DMS114 treated with DMSO at 0.1 percent for 48 hours (cell line): ENCODE measurements around the gene GEMIN8.

Source experiments
- DNase-seq: peaks from one replicate; lab custom pipeline; 2025; ENCODE audit not compliant: unreplicated experiment; lab: John Stamatoyannopoulos, UW

GEMIN8 gene

DNA sequence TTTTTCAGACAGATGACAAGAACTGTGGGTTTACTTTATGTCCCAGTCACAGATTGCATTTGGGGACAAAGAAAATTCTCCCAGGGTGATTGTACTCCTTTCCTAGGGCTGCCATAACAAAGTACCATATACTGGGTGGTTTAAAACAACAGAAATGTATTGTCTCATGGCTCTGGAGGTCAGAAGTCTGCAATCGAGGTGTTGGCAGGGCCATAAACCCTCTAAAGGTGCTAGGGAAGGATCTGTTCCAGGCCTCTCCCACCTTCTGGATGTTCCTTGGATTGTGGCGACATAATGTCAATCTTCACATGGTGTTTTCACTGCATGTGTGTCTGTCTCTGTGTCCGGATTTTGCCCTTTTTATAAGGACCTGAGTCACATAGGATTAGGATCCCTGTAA is 12.3 kb downstream of the GEMIN8 start:
- DNase-seq: no peak

DNA sequence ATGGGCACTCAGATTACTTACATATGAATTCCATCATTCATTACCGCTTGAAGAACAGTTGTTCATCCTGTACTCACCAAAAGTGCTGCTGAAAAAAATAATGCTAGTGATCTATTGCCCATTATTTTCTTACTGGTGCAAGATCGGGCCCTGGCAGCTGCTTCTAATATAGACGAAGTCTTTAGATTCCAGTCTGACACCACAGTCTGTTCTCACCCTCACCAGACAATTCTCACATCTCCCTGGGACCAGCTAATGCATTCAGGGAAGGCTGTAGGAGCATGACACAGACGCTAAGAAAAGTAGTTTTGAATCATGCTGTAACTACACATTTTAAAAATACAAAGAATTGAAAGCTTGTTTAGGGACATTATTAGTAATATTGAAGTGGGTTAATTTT is 13.8 kb downstream of the GEMIN8 start:
- no peak for DNase-seq

DNA sequence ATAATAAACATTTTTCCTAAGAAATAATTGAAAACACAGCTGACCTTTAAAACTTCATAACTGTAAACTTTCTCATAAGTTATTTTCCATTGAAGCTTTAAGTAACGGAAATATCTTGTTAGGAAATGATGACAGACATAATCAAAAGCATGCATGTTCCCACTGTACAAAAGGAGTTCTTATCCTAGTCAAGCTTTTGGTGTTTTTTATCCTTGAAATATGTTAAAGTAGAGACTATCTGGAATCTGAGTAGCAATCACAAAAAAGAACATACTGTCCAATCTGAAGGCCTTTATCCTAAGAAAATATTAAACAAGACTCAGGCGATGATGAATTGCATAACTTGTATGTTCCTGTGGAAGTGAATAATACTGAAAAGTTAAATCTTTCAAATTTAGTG is 14.4 kb downstream of the GEMIN8 start:
- DNase-seq: no peak

DNA sequence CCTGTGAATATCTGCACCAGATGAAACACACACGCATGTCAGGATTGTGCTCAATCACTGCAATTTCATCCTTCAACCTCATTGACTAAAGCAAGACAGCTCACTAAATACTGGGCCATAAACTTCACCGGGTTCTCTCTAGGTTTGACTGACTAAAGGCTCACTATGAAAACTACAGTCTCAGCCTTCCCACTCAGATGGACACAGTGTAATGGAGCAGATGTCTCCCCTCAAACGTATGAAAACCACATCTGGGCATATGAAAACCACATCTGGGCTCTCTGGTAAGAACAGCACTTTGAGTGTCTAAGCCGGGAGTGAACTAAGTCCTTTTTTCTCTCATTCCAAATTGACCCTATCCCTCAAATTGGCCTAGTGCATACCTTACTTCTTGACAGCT is 15.2 kb downstream of the GEMIN8 start:
- no peak for DNase-seq

DNA sequence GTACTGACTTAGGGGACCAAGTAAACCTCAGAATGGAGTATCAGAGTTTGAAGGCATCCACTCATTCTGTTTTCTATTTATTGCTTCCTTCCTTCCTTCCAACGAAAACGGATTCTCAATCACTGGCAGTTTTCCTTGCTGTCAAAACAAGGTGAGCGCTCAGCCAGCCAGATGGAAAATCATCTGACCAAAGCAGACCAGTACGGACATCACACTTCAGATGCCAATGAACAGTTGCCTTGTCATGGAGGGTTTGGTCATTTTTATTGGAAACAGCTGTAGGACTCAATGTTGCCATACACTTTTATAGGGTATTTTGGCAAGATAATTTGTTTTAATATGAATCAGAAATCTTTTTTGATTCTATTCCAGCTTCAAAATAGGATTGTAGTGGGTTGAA is 16.6 kb downstream of the GEMIN8 start:
- no peak for DNase-seq

DNA sequence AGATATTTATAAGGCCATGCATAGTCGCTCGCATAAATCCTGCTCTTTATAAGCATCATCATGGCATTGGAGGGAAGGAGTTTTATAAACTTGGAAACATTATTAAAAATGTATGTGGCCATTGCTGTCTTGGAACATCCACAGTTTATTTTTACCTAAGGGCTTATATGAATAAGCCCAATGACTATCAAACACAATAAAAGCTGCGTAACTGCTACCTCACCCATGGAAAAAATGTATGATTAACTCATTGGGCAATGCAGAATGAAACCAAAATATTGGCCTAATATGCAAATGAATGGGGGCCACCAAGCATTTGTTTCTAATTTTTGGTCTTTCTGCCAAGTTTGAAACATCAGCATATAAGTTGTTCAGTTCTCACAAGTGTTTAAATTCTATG is 19.1 kb downstream of the GEMIN8 start:
- DNase-seq: no peak

DNA sequence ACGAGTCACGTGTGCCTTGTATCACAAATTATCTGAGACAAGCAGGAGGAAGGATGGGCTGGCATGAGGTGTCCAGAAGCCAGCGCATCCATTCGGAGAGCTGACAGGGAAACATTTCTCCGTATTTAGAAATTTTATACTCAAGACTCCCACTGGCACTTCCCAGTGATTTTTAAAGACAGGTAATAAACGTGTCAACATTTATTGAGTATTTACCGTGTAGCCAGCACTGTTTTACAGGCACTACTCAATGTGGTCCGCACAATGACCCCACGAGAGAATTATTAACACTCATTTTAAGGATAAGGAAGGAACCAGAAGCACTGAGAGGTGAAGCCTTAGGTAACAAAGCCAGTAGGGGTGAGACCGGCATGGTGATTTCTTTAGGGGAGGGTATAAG is 23.2 kb downstream of the GEMIN8 start:
- DNase-seq: no peak

DNA sequence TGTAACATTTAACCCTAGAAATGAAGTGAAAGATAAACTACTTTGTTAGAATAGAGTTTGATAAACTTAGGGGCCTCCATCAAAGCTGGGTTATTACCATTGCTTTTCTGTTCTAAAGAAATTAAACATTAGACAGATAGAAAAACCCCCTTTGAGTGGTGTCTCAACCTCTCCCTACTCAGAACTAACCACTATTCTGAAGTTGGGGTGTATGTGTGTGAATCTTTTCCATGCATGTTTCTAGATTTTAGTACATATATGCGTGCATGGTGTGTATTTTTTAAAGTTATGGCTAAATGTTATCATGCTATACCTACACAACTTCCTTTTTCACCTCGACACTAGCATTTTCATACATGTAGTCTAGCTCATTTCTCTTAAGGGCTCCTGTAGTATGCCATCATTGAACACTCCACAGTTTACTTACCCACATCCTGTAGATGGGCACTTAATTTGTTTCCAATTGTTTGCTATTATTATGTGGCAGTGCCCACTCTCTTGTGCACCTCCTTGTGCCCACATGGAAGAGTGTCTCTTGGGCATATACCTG is 25.7 kb downstream of the GEMIN8 start:
- no peak for DNase-seq

DNA sequence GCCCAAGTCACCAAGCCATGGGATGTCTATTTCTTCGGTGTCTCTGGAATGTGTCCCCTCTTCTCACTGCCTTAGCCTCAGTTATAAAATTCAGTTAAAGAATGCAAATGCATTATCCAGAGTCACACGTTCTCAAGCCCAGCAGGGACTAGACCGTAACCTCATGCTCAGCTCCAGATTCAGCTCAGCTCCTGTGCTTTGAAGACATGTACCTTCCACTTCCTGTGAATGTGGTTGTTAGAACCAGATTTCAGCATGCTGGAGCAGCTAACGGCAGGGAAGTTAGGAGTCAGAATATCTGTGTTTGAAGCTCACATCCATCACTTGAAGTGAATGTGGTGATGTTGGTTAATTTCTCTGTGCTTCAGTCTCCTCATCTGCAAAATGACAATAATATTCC is 26.7 kb downstream of the GEMIN8 start:
- no peak for DNase-seq

DNA sequence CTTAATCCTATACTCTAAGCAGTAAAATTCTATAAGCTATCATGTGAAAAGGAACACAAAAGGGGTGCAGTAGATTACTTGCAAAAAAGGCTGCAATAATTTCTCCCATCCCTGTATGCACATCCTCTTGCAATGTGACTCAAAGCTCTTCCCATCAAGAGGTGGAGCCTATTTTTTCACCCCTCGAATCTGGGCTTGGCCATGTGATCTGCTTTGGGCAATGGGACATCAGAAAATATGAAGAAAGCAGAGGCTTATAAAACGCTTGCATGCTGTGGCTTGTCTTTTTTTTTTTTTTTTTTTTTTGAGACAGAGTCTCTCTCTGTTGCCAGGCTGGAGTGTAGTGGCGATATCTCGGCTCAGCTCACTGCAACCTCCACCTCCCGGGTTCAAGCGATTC is 33.0 kb downstream of the GEMIN8 start:
- no peak for DNase-seq

DNA sequence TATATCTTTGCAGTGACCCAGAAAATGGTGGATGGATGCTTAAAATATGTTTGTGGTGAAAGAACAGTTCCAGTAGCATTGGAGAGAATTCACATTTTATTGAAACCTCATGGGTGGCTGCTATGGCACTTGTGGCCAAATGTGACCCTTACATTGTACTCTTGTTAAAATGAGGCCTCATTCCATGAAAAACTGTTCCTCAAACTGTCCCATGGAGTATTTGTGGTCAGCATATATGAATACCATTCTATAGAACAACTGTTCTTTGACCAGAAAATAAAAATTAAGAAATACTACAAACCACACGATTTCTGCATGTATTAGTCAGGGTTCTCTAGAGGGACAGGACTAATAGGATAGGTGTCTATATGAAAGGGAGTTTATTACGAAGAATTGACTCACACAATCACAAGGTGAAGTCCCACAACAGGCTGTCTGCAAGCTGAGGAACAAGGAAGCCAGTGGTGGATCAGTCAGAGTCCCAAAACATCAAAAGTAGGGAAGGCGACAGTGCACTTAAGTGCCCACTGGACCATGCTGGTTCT is 35.1 kb downstream of the GEMIN8 start:
- DNase-seq: no peak

DNA sequence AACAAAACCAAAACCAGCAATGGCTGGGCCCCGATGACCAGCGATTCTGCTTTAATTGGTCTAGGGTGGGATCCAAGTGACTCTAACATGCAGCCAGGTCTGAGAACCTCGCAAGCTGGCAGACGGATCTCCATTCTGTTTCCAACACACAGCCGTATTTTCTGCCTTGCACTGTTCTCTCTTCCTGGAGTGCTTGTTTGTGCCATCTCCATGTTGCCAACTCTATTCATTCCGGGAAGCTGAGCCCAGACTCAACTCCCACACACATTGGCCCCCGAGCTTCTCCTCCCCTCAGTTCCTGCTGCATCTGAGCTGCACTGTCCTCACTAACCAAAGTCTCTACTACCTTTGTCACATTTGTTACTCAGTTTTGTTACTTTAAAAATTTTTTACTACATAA is 35.6 kb downstream of the GEMIN8 start:
- DNase-seq: no peak

DNA sequence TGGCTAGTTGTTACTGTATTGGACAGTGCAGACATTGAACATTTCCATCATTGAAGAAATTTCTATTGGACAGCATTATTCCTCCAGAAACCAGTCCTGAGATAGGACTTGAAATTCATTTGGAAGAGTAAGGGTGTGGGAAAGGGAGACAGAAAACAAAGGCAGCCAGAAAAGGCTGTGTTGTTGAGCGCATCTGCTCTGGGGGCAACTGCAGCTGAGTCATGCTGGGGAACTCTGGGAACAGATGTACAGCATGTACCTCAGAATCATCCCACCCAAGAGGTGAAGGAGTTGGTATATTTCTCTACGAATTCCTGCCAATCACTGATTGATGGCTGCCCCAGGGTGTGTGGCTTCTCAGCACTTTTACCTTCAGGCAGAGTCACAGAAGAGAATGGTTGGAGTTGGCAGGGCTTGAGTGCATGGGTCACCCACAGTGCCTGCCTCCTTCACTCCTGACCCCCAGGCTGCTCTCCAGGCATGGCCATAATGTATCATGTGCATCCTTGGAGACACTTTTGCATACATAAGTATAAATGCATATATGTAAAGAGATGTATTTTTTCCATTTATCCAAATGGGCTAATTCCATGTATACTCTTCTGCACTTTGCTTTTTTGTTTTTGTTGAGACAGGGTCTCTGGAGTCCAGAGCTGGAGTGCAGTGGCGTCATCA is 39.4 kb downstream of the GEMIN8 start:
- DNase-seq: no peak

DNA sequence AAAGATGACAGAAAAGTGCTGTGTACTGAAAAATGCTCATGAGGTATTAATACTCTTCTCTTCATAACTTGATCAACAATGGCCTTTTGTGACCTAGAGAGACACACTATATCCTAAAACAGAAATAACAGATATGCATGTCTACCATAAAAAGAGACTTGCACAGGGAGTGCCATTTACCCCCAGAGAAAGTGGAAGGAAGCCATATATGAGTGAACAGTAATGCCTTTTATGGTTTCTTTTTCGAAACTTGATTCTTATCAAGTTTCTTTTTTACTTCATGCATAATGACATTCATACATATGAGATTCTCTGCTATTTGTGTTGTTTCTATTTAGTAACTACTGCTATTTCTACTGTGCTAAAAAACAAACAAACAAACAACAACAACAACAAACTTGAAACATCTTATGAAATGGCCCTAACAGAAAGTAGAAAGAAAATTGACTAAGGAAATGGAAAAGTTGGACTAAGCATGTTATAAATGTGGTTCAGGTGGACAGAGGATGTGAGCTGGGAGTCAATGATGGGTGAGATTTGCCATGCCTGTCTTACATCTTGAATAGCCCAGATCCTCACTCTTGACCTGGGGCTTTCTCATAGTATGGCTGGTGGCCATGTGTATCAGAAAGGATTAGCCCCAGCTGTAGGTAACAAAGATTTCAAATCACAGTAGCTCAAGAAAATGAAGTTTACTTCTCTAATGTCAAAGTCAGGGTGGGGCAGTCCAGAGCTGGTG is 43.8 kb downstream of the GEMIN8 start:
- no peak for DNase-seq

DNA sequence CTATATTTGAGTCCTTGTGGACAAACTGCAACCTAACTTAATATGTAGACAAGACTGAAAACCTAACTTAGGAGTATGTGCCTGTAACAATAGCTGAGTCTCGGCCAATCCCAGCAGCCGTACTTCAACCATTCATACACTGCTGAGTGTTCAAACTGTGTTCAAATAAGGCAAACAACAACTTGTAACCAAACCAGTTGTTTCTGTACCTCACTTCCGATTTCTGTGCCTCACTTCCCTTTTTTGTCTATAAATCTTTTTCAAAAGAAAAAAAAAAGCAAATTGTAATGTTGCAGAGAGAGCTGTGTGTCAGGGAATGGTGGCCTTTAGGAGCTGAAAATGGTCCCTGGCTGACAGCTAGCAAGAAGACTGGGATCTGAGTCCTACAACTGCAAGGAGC is 46.0 kb downstream of the GEMIN8 start:
- DNase-seq: no peak

DNA sequence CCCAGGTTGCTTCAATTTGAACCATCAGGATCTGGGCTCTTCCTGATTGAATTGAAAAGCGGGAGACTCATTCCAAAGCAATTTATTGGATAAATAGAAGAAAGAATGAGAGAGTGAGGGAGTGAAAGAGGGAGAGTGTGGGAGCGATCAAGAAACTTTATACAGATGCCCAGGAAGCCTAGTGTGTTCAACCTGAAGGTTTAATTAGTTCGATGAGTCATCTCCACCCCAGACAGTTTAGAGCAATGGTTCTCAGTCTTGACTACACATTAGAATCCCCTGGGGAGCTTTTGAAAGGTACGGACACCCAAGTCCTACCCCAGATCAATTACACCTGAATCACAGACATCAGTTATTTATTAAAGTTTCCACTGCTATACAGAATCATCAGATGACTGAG is 61.5 kb downstream of the GEMIN8 start:
- no peak for DNase-seq

DNA sequence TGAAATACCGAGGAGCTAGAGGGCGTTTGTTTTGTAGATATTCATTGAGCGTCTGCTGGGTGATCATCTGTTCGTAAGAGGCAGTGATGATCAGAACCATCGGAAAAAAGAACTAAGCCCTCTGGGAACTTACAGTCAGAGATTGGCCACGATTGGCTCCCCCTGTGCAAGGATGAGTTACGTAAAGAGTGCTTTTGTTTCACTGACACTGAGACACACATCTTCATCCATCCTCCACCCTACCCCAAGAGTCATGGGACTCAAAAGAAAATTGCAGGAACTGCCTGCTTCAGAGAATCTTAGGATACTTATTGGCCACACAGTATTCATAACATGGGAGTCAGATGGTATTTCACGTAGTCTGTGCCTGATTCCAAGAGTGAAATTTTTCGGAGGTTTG is 62.1 kb downstream of the GEMIN8 start:
- DNase-seq: no peak

DNA sequence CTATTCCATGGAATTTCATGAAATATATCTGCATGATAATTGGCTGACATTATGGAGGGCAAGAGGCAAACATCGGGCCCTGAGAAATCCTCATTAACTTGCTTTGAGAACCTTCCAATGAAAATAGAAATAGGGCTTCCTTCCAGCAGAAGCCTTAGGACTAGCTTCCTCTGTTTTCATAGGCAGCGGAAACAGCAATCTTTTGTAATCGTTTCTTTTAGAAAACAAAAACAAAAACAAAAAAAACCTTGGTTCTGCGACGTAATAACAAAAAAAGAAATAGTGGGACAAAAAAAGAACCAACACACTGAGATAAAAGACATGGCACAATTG is 62.9 kb downstream of the GEMIN8 start:
- DNase-seq: no peak

DNA sequence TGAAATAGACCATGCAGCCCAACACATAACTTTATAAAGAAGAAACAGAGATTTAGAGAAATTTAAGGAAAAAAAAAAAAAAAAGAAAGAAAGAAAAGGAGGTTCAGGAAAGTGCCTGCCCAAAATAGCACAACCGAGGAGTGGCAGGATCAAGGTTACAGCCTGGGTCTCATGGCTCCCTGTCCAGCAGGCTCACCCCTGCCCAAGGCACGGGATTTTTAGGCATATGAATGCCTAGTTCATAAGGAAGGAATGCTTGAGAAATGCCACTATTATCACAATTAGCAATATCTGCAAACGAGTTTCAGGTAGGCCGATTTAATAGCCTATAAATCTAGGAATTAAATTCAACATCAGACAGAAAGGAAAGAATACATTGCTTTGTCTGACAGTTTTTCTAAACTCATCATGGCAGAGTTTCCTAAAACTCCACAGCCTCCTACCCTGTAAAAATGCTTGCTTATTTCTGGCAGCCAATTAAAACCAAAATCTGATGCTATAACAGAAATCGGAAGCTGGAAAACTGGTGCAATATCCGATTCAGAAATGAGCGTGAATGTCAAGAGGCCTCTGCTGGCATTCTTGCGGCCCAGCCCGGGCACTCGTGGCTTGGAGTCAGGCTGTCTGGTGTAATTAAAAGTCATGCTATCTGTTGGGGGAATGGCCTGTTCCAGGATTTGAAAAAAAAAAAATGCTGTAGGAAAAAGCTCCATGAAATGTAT is 63.5 kb downstream of the GEMIN8 start:
- DNase-seq: no peak

DNA sequence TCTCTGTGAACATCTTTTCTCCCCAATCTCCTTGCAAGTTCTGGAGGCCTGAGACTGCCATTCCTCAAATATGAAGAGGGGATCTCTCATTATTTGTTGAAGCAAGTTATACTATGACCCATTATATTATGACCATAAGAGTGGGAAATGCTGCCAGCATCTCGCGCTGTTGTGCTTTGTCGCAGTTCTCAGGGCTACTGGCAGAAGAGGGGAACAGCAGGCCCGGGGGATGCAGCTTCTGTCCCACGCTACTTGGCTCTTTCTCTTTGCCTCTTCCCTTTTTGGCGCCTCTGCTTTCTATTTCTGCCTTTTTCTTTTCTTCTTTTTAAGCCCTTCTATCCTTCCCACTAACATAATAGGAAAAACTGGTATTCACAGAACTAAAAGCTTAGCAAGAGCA is 64.2 kb downstream of the GEMIN8 start:
- DNase-seq: no peak

DNA sequence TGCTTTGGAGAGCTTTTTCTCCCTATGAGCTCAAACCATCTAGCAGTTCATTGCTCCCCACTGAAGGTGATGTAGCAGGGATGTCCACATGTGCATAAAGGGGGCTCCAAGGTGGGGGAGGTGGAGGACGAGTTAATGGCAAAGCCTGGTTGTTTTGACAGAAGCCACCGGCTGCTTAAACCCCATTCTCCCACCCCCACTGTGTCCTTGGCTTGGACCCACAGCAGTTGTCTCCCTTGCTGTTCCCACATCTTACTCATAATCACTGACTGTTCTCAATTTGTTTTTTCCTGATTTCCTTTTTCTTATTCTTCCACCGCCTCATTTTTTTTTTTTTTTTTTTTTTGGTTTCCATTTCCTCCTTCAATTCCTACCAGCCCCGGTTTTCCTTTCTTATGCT is 72.7 kb downstream of the GEMIN8 start:
- no peak for DNase-seq
